Fibroblast of mammary gland (primary cell): ENCODE data around the gene BICDL1.

Experiments used
- DNase-seq: peaks from one replicate; pipeline ENCODE4 v3.0.0-alpha.2; 2010; ENCODE audit warnings: low read depth
- H3K4me3 ChIP-seq: 2 replicates; pipeline ENCODE4 v1.5.1; 2011; ENCODE audit warnings: low read depth, mild to moderate bottlenecking, low read length, moderate library complexity; ENCODE audit not compliant: control insufficient read depth
- TF ChIP-seq, protein P1 (sequence below): conservative IDR thresholded peaks from 2 replicates; pipeline ENCODE4 v1.5.1; 2011; ENCODE audit warnings: low read depth, low read length, inconsistent platforms; ENCODE audit not compliant: control insufficient read depth, insufficient read depth

The BICDL1 gene

DNA sequence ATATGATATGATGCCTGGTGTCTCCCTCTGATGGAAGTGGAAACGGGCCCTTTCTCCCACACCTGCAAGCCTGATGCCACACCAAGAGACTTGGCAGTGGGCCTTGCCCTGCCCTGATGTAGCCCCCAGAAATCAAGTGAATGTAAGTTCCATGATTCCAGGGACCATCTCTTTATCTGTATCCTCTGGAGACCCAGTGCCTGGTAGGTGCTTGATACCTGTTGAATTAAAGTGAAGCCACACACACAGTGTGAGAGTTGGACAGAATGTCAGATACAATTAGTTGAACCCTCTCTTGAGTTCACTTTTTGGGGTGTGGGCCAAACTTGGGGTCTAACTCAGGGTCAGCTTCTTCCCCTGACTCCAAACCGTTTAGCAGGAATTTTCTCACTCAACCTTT lies 132.3 kb downstream of the BICDL1 start:
- TF ChIP-seq, protein P1, sequence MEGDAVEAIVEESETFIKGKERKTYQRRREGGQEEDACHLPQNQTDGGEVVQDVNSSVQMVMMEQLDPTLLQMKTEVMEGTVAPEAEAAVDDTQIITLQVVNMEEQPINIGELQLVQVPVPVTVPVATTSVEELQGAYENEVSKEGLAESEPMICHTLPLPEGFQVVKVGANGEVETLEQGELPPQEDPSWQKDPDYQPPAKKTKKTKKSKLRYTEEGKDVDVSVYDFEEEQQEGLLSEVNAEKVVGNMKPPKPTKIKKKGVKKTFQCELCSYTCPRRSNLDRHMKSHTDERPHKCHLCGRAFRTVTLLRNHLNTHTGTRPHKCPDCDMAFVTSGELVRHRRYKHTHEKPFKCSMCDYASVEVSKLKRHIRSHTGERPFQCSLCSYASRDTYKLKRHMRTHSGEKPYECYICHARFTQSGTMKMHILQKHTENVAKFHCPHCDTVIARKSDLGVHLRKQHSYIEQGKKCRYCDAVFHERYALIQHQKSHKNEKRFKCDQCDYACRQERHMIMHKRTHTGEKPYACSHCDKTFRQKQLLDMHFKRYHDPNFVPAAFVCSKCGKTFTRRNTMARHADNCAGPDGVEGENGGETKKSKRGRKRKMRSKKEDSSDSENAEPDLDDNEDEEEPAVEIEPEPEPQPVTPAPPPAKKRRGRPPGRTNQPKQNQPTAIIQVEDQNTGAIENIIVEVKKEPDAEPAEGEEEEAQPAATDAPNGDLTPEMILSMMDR = no peak
- no peak overlapping the region for H3K4me3 ChIP-seq
- DNase-seq = no peak

DNA sequence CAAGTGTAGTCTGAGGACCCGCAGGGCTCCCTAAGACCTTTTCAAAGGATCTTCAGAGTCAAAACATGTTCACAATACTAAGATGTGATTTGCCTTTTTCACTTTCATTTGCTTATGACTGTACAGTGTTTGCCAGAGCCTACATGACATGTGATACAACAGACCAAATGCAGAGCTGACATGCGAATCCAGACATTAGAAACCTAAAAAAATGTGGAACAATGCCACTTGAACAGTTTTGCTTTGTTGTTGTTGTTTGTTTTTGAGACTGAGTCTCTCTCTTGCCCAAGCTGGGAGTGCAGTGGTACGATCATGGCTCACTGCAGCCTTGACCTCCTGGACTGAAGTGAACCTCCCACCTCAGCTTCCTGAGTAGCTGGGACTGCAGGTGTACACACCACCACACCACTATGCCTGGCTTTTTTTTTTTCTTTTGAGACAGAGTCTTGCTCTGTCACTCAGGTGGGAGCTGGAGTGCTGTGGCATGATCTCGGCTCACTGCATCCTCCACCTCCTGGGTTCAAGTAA lies 132.8 kb downstream of the BICDL1 start:
- no peak for DNase-seq

DNA sequence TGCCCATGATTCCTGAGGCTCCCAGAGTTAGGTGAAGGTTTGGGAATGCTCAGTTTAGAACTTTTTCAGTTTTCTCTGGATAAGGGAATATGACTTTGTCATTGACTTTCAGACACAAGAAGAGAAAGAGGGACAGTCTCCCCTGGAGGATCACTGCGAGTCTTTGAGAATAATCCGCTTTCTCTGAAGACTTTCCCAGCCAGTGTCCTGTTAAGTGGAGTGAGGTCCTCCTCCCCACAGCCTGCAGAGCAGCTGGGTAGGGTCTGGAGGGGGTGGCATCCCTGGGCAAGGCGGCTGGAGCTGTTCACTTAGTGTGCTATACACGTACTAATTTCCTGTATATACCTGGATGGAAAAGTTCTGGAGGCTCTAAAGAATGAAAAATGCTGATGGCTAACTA lies 136.0 kb downstream of the BICDL1 start:
- DNase-seq = no peak
- H3K4me3 ChIP-seq = no peak overlapping the region
- TF ChIP-seq, protein P1 = no peak

More for the DNA sequence above, 132.8 kb downstream of the BICDL1 start:
- TF ChIP-seq, protein P1 = no peak
- H3K4me3 ChIP-seq = no peak overlapping the region

DNA sequence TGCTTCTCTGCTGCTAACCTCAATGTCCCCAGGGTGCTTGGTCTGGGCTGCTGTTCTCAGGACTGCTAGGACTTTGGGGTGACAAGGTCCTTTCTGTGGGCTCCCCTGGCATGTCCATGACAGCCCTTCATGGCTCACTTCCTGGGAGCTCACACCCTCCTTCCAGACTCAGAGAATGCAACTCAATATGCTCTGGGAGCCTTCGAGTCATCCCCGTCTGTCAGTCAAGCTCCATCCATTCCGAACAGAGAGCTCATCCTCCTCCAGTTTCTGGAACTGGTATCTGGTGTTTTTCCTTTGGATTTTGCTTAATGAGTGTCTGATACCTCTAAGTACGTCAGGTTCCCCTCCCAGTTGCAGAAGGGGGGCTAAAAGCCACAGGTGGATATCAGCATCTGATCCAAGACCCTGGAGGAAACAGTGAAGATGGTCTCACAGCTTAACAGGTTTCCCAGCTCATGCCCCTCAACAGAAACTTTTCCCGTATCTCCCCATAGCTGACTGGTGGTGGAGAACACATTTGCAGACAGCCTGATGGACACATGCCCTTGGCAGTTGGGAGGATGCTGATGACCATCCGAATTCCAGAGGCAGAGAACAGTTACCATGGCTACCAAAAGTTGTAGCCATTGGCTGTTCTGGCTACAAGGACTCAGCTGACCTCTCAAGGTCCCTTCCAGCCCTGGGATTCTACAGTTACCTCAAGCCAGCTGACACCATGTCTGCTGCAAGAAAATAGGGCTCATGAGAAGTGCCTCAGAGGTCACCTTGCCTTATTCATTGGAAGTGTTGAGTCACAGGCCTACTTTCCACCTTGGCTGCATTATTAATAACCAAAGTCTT lies 137.0 kb downstream of the BICDL1 start:
- H3K4me3 ChIP-seq = no peak overlapping the region
- TF ChIP-seq, protein P1 = no peak
- DNase-seq = peak; percentile 49

DNA sequence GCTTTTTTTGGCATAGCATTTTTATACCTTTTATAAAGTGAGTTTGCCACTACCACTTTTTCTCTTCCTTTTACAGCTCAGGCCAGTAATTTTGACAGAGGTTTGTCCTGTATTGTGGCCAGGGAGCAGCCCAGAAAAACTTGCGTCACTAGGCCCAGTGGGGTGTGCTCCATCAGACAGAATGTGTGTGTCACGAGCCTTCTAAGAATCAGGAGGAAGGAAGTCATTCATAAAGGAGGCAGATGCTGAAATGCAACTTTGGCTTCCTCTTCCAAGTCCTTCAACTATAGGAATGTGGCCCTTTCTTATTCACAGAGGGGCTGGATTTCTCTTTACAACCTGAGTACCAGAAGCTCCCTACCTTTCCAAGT lies 137.6 kb downstream of the BICDL1 start:
- H3K4me3 ChIP-seq = no peak overlapping the region
- DNase-seq = peak; percentile 72

DNA sequence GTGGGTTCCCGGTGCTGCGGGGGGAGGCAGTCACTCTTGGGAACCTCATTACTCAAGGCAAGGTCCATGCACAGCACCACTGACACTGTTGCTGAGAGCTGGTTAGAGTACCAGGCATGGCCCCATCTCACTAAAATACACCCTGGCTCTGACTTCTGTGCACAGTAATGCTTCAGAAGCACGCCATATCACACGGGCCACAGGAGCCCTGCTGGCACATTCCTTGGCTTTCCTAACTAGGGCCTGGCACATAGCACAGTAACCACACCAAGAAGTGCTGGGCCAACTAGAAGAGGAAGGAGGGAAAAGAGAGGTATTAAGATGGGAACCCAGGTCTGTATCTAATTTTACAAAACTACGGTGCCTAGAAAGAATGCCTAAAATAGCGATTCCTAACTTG lies 141.0 kb downstream of the BICDL1 start:
- TF ChIP-seq, protein P1 = no peak
- no peak for DNase-seq
- H3K4me3 ChIP-seq = no peak overlapping the region

More for the DNA sequence above, 137.6 kb downstream of the BICDL1 start:
- TF ChIP-seq, protein P1 = no peak
